HUES48 (cell line): ENCODE measurements around the gene TFEB.

Source experiments
- H3K27ac ChIP-seq: one replicate; pipeline ENCODE4 v1.7.0; 2013; ENCODE audit warnings: low read depth, low read length, inconsistent platforms
- H3K27me3 ChIP-seq: 2 replicates; pipeline ENCODE4 v1.6.1; 2013; ENCODE audit warnings: mild to moderate bottlenecking, low read length; ENCODE audit not compliant: control insufficient read depth, insufficient read depth
- H3K36me3 ChIP-seq: 2 replicates; pipeline ENCODE4 v1.6.1; 2013; ENCODE audit warnings: low read length; ENCODE audit not compliant: control insufficient read depth, insufficient read depth
- H3K4me1 ChIP-seq: 2 replicates; pipeline ENCODE4 v1.6.1; 2013; ENCODE audit warnings: mild to moderate bottlenecking, low read length; ENCODE audit not compliant: control insufficient read depth, insufficient read depth
- H3K4me3 ChIP-seq: 2 replicates; pipeline ENCODE4 v1.5.1; 2013; ENCODE audit warnings: mild to moderate bottlenecking, low read depth, low read length
- H3K9ac ChIP-seq: 2 replicates; pipeline ENCODE4 v1.6.1; 2013; ENCODE audit warnings: mild to moderate bottlenecking, low read depth, low read length, moderate library complexity
- H3K9me3 ChIP-seq: 2 replicates; pipeline ENCODE4 v1.6.1; 2013; ENCODE audit warnings: low read length; ENCODE audit not compliant: control insufficient read depth, insufficient read depth

TFEB gene

DNA sequence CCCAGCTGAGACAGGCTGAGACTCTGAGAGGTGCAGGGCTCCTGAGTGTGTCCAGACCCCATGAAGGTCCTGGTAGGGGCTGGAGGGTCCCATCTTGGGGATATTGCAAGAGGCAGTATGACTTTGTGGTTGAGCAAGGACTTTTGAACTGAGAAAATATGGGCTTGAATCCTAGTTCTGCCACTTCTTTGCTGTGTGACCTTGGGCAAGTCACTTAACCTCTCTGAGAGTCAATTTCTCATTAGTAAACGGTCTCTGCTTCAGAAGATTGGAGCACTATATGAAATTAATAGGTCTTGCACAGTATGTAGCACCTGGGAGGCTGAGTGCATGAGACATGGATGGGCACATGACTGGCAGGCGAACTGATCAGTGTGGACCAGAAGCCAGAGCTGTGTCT, 42.7 kb downstream of the TFEB start:
- Histone ChIP-seq H3K4me3 (no peak overlapping the region), H3K27ac (no peak overlapping the region), H3K36me3 (no peaks in the 10 kb centered on the region), H3K9me3 (no peaks in the 10 kb centered on the region), H3K4me1 (peaks cover 9% of the 10 kb centered on the region), H3K9ac (no peak overlapping the region), H3K27me3 (no peaks in the 10 kb centered on the region)

DNA sequence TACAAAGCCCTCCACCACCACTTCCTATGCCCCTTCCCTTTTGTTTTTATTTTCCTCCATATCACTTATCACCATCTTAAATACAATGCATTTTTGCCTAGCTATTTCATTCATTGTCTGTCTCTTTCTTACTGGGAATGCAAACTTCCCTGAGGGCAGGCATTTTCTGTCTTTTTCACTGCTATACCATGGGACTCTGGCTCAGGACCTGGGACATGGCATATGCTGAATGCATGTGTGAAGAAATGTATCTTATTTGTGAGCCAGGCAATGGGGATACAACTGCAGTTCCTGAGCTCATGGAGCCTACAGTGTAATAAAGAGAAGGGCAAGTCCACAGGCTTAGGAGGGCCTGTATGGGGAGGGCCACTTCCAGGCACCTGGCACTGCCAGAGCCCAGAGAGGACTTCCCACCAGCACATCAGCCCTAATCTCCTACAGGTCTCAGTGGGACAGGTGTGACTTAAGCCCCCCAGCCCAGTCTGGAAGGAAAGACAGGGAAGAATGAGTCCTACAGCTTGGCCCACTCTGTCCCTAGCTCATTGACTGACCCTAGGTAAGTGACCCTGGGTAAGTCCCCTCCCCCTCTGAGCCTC, 43.2 kb downstream of the TFEB start:
- H3K36me3 ChIP-seq = no peaks in the 10 kb centered on the region
- no peak overlapping the region for H3K4me3 ChIP-seq
- no peak overlapping the region for H3K9ac ChIP-seq
- no peaks in the 10 kb centered on the region for H3K9me3 ChIP-seq
- peaks cover 13% of the 10 kb centered on the region for H3K4me1 ChIP-seq
- H3K27me3 ChIP-seq = no peaks in the 10 kb centered on the region
- no peak overlapping the region for H3K27ac ChIP-seq

DNA sequence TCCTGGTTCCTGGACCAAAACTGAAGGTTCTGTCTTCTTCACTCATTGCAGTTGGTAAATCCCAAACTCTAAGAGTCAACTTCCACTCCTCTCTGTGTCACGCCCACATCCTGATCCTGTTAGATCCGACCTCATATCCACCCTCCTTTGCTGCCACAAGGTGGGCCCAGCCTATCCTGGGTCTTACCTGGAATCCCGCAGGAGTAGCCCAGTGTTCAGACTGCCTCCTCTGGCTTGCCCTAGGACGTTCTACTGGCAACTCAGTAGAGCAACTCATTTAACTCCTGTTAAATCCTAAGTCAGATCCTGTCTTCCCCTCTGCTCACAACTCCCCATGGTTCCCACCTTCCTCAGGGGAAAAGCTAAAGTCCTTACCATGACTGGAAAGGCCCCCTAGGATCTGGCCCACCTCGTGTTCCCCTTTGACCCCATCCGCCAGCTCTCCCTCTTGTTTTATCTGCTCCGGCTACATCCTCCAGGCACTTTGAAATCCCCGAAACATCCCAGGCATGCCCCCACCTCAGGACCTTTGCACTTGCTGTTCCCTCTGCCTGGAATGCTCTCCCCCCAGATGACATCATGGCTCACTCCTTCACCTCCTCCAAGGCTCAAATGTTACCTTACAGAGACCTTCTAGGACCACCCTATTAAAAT, 43.9 kb downstream of the TFEB start:
- Histone ChIP-seq H3K4me1 (peaks cover 16% of the 10 kb centered on the region), H3K9me3 (no peaks in the 10 kb centered on the region), H3K27me3 (no peaks in the 10 kb centered on the region), H3K9ac (no peak overlapping the region), H3K36me3 (no peaks in the 10 kb centered on the region), H3K27ac (no peak overlapping the region), H3K4me3 (no peak overlapping the region)

DNA sequence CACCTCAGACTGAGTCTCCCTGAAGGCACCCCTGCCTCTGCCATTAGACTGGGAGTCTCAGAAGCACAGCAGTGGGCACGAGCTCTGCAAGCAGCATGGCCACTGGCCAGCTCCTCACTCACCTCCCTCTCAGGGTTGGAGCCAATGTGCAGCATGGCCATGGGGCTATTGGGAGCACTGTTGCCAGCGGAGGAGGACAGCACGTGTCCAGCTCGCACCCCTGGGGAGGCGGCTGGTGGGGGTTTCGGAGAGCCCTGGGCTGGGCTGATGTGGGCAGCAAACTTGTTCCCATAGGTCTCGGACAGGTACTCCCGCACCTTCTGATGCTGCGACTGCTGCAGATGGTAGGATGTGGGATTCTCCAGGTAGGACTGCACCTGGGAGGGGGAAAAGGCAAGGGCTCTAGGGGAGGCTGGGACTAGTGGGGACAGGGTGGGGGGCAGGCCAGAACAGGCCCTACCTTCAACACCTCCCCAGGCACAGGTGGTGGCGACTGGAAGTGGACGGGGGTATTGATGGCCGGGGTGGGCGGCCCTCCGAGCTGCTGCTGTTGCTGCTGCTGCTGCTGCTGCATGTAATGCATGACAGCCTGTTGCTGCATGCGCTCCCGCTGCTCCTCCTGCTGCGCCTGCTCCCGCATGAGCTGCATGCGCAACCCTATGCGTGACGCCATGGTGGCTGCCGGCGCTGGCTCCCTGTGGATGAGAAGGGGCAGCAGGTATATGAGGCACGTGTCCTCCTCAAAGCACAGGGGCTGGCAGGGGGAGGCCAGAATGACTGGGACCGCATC, 44.7 kb downstream of the TFEB start:
- no peaks in the 10 kb centered on the region for H3K36me3 ChIP-seq
- no peak overlapping the region for H3K27ac ChIP-seq
- no peak overlapping the region for H3K9ac ChIP-seq
- peaks cover 16% of the 10 kb centered on the region for H3K4me1 ChIP-seq
- no peaks in the 10 kb centered on the region for H3K27me3 ChIP-seq
- H3K4me3 ChIP-seq = no peak overlapping the region
- no peaks in the 10 kb centered on the region for H3K9me3 ChIP-seq

DNA sequence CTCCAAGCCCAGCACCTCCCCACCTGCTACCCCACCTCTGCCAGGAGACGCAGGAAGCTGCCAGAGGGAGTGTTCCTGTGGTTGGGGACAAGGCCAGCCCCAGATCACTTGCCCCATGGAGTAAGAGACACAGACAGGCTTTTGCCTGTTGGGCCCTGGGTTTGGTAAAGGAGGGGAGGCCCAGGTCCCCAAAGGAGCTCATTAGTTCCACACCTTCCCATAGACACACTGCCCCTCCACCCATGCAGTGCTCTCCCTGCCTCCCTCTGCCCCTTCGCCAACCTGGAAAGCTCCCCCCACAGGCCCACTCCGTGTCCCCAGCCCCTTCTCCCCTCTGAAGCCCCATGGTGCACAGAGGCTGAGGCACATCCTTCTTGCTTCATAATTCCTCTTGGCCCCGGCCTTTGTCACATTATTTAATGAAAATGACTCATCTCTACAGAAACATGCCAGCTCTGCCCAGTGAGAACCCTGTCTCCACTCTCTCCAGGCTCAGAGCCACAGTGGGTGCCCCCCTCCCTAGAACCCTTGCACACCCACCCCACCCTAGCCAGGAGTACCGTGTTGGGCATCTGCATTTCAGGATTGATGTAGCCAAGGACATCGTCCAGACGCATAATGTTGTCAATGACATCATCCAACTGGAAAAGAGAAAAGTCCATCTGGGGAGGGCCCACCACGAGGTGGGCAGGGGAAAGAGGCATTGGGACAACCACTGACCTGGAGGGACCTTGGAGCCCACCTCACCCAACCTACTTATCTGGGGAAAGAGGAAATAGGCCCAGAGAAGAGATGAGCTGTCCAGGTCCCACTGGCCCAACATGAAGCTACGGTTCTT, 46.0 kb downstream of the TFEB start:
- H3K4me1 ChIP-seq = peaks cover 16% of the 10 kb centered on the region
- H3K4me3 ChIP-seq = no peak overlapping the region
- no peaks in the 10 kb centered on the region for H3K9me3 ChIP-seq
- no peak overlapping the region for H3K9ac ChIP-seq
- no peaks in the 10 kb centered on the region for H3K36me3 ChIP-seq
- H3K27me3 ChIP-seq = no peaks in the 10 kb centered on the region
- no peak overlapping the region for H3K27ac ChIP-seq

DNA sequence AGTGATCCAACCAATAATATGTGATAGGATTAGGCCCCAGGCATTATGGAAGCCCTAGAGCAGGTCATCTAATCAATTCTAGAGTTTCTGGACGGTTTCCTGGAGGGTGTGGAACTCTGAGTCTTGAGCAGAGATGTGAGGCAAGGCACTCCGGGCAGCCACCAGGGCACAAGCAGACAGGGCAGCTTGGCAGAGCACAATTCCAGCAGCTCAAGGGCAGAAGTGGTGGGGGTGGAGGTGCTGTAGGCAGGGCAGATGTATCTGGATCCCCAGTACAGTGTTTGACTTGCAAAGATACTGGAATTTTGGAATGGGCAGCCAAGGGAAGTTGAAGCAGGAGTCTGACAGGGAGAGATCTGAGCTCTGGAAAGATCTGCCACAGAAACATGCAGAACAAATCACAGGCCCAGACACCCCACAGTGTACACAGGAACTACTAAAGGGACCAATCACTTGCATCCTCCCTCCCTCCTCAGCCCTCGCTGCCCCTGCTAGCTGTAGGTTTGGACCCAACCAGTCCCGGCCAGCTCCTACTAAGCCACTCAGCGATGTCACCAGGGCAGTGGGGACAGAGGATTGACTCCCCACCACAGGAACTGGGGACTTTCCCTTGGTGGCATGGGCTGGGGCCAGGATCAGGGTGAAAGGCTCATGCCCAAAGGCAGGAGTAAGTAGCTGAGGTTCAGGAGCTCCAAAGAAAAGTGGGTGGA, 47.0 kb downstream of the TFEB start:
- no peaks in the 10 kb centered on the region; the same call in 1 of the 2 replicates for H3K27me3 ChIP-seq
- no peaks in the 10 kb centered on the region for H3K36me3 ChIP-seq
- no peaks in the 10 kb centered on the region for H3K9me3 ChIP-seq
- no peak overlapping the region for H3K27ac ChIP-seq
- H3K9ac ChIP-seq = no peak overlapping the region
- H3K4me1 ChIP-seq = peaks cover 21% of the 10 kb centered on the region
- no peak overlapping the region for H3K4me3 ChIP-seq

DNA sequence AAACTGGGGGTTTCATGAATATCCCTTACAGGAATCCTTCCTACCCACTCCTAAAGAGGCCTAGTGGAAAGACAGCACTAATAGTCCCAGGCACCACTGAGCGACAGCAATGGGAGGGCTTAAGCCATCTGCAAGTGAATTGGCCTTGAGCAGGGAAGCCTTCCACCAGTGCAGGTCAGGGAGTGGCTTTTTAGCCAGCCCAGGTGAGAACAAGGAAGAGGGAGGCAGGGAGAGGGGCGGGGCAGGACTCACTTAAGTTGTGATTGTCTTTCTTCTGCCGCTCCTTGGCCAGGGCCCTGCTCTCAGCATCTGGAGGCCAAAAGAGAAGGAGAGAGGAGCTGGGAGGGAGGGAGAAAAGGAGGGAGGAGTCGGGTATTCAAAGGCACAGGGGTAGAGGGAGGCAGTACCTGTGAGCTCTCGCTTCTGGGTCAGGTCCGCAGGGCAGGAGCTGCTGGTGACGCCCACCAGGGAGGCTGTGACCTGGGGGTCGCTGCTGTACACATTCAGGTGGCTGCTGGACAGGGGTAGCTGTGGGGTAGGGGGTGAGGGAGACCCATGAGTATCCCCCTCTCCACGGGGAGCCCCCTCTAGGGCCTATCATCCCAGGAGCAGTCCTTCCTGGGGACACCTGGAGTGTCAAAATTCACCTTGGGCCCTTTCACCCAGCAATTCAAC, 47.8 kb downstream of the TFEB start:
- Histone ChIP-seq H3K9ac (no peak overlapping the region), H3K27ac (no peak overlapping the region), H3K27me3 (no peaks in the 10 kb centered on the region; the same call in 1 of the 2 replicates), H3K9me3 (no peaks in the 10 kb centered on the region), H3K4me1 (peaks cover 28% of the 10 kb centered on the region), H3K4me3 (no peak overlapping the region), H3K36me3 (no peaks in the 10 kb centered on the region)

DNA sequence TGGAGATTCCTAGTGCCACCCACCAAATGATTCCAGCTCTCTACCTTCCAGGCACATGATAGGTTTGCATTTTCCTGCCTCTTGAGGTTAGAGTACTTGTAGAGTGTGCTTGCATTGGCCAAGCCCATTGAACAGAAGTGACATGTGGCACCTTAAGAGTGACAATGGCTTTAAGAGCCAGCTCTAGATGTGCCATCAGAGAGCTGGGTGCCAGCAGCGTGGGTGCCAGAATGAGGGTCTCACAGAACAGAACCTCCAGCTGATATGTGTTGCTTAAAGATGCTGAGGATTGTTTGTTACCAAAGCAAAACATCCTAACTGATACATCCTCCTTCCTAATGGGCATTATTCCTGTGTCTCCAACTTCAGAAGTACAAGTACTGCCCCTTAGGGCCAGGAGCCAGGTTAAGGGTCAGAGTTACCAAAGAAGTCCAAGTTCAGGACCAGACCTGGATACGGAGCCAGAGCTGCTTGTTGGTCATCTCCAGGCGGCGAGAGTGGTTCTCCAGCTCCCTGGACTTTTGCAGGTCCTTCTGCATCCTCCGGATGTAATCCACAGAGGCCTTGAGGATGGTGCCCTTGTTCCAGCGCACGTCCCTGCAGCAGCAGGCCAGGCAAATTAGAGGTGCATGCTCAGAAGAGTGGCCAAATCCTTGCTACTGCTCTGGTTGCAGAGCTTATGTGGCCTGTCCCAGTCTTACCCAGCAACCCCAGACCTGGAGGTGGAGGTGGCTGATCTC, 49.6 kb downstream of the TFEB start:
- Histone ChIP-seq H3K27ac (no peak overlapping the region), H3K9me3 (no peaks in the 10 kb centered on the region), H3K9ac (no peak overlapping the region), H3K4me1 (peaks cover 34% of the 10 kb centered on the region), H3K4me3 (no peak overlapping the region), H3K27me3 (no peaks in the 10 kb centered on the region; the same call in 1 of the 2 replicates), H3K36me3 (no peaks in the 10 kb centered on the region)

DNA sequence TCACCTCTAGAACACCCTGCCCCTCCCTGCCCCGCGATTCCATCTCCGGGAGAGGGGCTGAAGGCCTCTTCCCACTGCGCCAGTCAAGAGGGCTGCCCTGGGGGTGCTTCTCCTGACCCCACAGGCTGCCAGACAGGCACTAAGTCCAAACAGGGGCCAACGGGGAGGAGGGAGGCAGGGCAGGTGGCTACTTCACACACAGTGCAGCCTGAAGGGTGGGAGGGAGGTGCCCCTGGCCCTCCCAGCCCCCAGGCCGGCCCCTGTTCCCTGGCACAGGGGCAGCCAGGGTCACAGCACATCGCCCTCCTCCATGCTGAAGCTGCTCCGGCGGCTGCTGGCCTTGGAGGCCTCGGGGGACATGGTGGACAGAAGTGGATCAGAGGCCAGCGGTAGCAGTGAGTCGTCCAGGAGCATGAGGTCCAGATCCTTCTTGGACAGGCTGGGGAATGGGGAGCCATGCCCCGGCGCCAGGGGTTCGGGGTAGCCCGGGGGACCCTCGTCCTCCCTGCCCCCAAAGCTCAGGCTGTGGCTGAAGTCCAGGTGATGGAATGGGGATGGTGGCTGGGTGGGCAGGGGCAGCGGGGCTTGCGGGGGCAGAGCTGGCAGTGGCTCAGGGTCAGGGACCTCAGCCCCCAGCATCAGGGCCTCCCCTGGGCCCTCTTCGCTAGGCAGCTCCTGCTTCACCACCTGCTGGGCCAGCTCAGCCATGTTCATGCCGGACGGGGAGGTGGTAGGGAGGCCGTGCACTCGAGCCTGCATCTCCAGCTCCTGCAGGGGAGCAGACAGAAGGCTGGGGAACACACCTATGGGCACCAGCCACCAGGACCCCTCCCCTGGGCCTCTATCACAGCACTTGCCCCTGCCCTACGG, 50.9 kb downstream of the TFEB start:
- Histone ChIP-seq H3K4me1 (peaks cover 40% of the 10 kb centered on the region), H3K9me3 (no peaks in the 10 kb centered on the region), H3K4me3 (no peak overlapping the region), H3K27ac (no peak overlapping the region), H3K36me3 (no peaks in the 10 kb centered on the region), H3K9ac (no peak overlapping the region), H3K27me3 (no peaks in the 10 kb centered on the region; the same call in 1 of the 2 replicates)
